ENCODE data around the gene PNMA1. TPM values are rescaled to one million over a fixed set of nuclear protein-coding genes. Genes with fewer than 3 reads are reported as not detected.

Gene PNMA1
- total RNA-seq, 2 donors from 2014 or later = 26.7 to 29.2 TPM

GRCh38 chr14:73743431-73743931, 29.3 kb upstream of the PNMA1 start:
- Mint-ChIP-seq H3K9me3 (no peaks in the 10 kb centered on the region), H3K27ac (peak overlapping the region; percentile 84 to 85), H3K36me3 (peaks cover 5 to 7% of the 10 kb centered on the region in 2 donors)
- ATAC-seq = peak; percentile 37 to 53
- peak in 1 of 2 donors; percentile 54 for DNase-seq (ENCODE audit: low spot score in 2 of 2)

- DNase-seq (ENCODE audit: low spot score in 2 of 2) = no peak
- peaks cover 0 to under 1% of the 10 kb centered on the region in 2 donors for H3K36me3 Mint-ChIP-seq
These were observed 28.5 kb upstream of the PNMA1 start for GRCh38 chr14:73742520-73743238.

GRCh38 chr14:73741876-73742519, 27.8 kb upstream of the PNMA1 start:
- ATAC-seq (peak; percentile 17 to 42), DNase-seq (ENCODE audit: low spot score in 2 of 2) (no peak)
- peak overlapping the region; percentile 84 to 94 for H3K27ac Mint-ChIP-seq
- no peaks in the 10 kb centered on the region for H3K9me3 Mint-ChIP-seq
- H3K36me3 Mint-ChIP-seq = peaks cover 0 to 4% of the 10 kb centered on the region in 2 donors

More at GRCh38 chr14:73742520-73743238, 28.5 kb upstream of the PNMA1 start:
- Mint-ChIP-seq H3K9me3 (no peaks in the 10 kb centered on the region), H3K27ac (peak overlapping the region; percentile 84 to 94)
- ATAC-seq = peak; percentile 21 to 23

GRCh38 chr14:73741386-73741875, 27.2 kb upstream of the PNMA1 start:
- peak; percentile 64 to 76 for DNase-seq (ENCODE audit: low spot score in 2 of 2)
- Mint-ChIP-seq H3K36me3 (peaks cover 0 to 9% of the 10 kb centered on the region in 2 donors), H3K9me3 (no peaks in the 10 kb centered on the region), H3K27ac (peak overlapping the region; percentile 84 to 94)
- ATAC-seq = peak; percentile 80 to 82

- no peaks in the 10 kb centered on the region for H3K9me3 Mint-ChIP-seq
- DNase-seq (ENCODE audit: low spot score in 2 of 2) (no peak), ATAC-seq (no peak)
- peak overlapping the region; percentile 84 to 94 for H3K27ac Mint-ChIP-seq
- peaks cover 0 to 13% of the 10 kb centered on the region in 2 donors for H3K36me3 Mint-ChIP-seq
These were observed 26.6 kb upstream of the PNMA1 start for GRCh38 chr14:73740618-73741326.

- H3K9me3 Mint-ChIP-seq = no peaks in the 10 kb centered on the region
- peak overlapping the region in 1 of 2 donors; percentile 14 for H3K27ac Mint-ChIP-seq
- DNase-seq (ENCODE audit: low spot score in 2 of 2) = no peak
- peaks cover 0 to 13% of the 10 kb centered on the region in 2 donors for H3K36me3 Mint-ChIP-seq
- ATAC-seq = no peak
These were observed 25.9 kb upstream of the PNMA1 start for GRCh38 chr14:73739899-73740617.

- Mint-ChIP-seq H3K27ac (no peak overlapping the region), H3K9me3 (no peaks in the 10 kb centered on the region), H3K36me3 (peaks cover 5 to 20% of the 10 kb centered on the region in 2 donors)
- no peak for DNase-seq (ENCODE audit: low spot score in 2 of 2)
- ATAC-seq = no peak
These were observed 25.2 kb upstream of the PNMA1 start for GRCh38 chr14:73739174-73739898.

- H3K27ac Mint-ChIP-seq = no peak overlapping the region
- DNase-seq (ENCODE audit: low spot score in 2 of 2) (no peak), ATAC-seq (no peak)
- no peaks in the 10 kb centered on the region for H3K9me3 Mint-ChIP-seq
- H3K36me3 Mint-ChIP-seq = peaks cover 5 to 21% of the 10 kb centered on the region in 2 donors
These were observed 24.5 kb upstream of the PNMA1 start for GRCh38 chr14:73738518-73739173.

GRCh38 chr14:73736842-73737241, 22.7 kb upstream of the PNMA1 start:
- DNase-seq (ENCODE audit: low spot score in 2 of 2) (no peak), ATAC-seq (no peak)
- Mint-ChIP-seq H3K27ac (no peak overlapping the region), H3K9me3 (no peaks in the 10 kb centered on the region), H3K36me3 (peaks cover 5 to 21% of the 10 kb centered on the region in 2 donors)

- H3K36me3 Mint-ChIP-seq = peaks cover 23 to 40% of the 10 kb centered on the region in 2 donors
These were observed 17.8 kb upstream of the PNMA1 start for GRCh38 chr14:73732006-73732405.

GRCh38 chr14:73731111-73731510, 16.9 kb upstream of the PNMA1 start:
- peak overlapping the region in 1 of 2 donors; percentile 77 for H3K27ac Mint-ChIP-seq
- H3K9me3 Mint-ChIP-seq = no peaks in the 10 kb centered on the region
- H3K36me3 Mint-ChIP-seq = peaks cover 23 to 35% of the 10 kb centered on the region in 2 donors
- no peak for DNase-seq (ENCODE audit: low spot score in 2 of 2)
- ATAC-seq = no peak

More at GRCh38 chr14:73732006-73732405, 17.8 kb upstream of the PNMA1 start:
- H3K27ac Mint-ChIP-seq = peak overlapping the region; percentile 77 to 88
- DNase-seq (ENCODE audit: low spot score in 2 of 2) (no peak), ATAC-seq (no peak)
- H3K9me3 Mint-ChIP-seq = no peaks in the 10 kb centered on the region

GRCh38 chr14:73729556-73730265, 15.5 kb upstream of the PNMA1 start:
- peak overlapping the region; percentile 77 to 95 for H3K27ac Mint-ChIP-seq
- ATAC-seq (no peak), DNase-seq (ENCODE audit: low spot score in 2 of 2) (no peak)
- peaks cover 21 to 36% of the 10 kb centered on the region in 2 donors for H3K36me3 Mint-ChIP-seq
- H3K9me3 Mint-ChIP-seq = no peaks in the 10 kb centered on the region

GRCh38 chr14:73728717-73729330, 14.6 kb upstream of the PNMA1 start:
- Mint-ChIP-seq H3K27ac (peak overlapping the region; percentile 77 to 95), H3K9me3 (no peaks in the 10 kb centered on the region), H3K36me3 (peaks cover 25 to 37% of the 10 kb centered on the region in 2 donors)
- peak; percentile 81 to 94 for DNase-seq (ENCODE audit: low spot score in 2 of 2)
- ATAC-seq = peak; percentile 83 to 89

- ATAC-seq (no peak), DNase-seq (ENCODE audit: low spot score in 2 of 2) (no peak)
- H3K27ac Mint-ChIP-seq = peak overlapping the region; percentile 42 to 78
- H3K9me3 Mint-ChIP-seq = no peaks in the 10 kb centered on the region
- H3K36me3 Mint-ChIP-seq = peaks cover 31 to 46% of the 10 kb centered on the region in 2 donors
These were observed 13.0 kb upstream of the PNMA1 start for GRCh38 chr14:73727166-73727565.

Measured in activated naive CD4-positive, alpha-beta T cell treated with anti-CD3 and anti-CD28 coated beads, Interleukin-2, amount 50 U/mL, for 72 hours (primary cell).